Measurements from ENCODE around the gene TTBK1. TPM values are rescaled to one million over a fixed set of nuclear protein-coding genes. Genes with fewer than 3 reads are reported as not detected.

TTBK1 gene
- total RNA-seq, 2 donors from 2014 or later, result 0.48 to 1.0 TPM

DNA sequence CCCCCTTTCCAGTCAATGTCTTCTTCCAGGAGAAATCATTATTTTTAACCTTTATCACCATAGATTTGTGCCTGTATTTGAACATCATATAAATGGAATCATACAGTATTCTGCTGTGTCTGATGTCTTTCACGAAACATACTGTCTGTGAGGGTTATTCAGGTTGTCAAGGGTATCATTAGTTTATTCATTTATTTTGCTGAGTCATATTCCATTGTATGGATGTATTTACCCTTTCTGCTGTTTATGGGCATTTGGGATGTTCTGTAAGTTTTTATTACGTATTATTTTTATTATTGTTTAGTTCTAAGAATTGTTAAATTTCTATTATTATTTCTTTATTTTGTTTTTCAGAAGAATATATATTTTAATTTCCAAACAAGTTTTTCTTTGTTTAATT lies 36.0 kb upstream of the TTBK1 start:
- TF ChIP-seq, protein P1, sequence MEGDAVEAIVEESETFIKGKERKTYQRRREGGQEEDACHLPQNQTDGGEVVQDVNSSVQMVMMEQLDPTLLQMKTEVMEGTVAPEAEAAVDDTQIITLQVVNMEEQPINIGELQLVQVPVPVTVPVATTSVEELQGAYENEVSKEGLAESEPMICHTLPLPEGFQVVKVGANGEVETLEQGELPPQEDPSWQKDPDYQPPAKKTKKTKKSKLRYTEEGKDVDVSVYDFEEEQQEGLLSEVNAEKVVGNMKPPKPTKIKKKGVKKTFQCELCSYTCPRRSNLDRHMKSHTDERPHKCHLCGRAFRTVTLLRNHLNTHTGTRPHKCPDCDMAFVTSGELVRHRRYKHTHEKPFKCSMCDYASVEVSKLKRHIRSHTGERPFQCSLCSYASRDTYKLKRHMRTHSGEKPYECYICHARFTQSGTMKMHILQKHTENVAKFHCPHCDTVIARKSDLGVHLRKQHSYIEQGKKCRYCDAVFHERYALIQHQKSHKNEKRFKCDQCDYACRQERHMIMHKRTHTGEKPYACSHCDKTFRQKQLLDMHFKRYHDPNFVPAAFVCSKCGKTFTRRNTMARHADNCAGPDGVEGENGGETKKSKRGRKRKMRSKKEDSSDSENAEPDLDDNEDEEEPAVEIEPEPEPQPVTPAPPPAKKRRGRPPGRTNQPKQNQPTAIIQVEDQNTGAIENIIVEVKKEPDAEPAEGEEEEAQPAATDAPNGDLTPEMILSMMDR (IDR thresholded peaks at IDR 0.05), result no peak
- Histone ChIP-seq H3K9ac (ENCODE audit: low read depth in 2 of 2, low read length in 2 of 2) (no peak overlapping the region), H3K4me1 (no peaks in the 10 kb centered on the region), H3K4me3 (no peak overlapping the region), H3K9me3 (no peaks in the 10 kb centered on the region), H3K27me3 (no peaks in the 10 kb centered on the region), H3K36me3 (no peaks in the 10 kb centered on the region), H3K27ac (no peak overlapping the region)
- no peak for DNase-seq
- intact Hi-C loops (cut with DNase I), result no loop called here

DNA sequence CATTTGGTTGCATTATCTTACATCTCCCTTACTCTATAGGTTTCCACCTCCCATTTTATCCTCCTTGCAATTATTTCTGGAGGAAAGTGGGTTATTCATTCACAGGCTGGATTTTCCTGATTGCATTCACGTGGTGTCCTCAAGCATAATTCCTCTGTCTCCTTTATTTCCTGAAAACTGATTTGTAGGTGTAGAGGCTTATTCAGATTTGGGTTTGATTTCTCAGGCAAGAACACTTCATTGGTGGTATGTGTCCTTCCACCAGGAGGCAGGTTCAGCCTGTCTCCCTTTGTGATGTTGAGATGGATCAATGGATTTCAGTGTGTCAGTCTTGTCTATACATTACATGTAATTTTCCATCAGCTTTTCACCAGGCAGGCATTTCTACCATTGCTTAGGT lies 31.3 kb upstream of the TTBK1 start:
- Histone ChIP-seq H3K36me3 (no peaks in the 10 kb centered on the region), H3K27ac (no peak overlapping the region), H3K9me3 (no peaks in the 10 kb centered on the region), H3K4me1 (no peaks in the 10 kb centered on the region), H3K9ac (ENCODE audit: low read depth in 2 of 2, low read length in 2 of 2) (no peak overlapping the region), H3K27me3 (no peaks in the 10 kb centered on the region), H3K4me3 (no peak overlapping the region)
- intact Hi-C loops (cut with DNase I), result no loop called here
- TF ChIP-seq, protein P1 (IDR thresholded peaks at IDR 0.05), result no peak
- DNase-seq, result no peak

DNA sequence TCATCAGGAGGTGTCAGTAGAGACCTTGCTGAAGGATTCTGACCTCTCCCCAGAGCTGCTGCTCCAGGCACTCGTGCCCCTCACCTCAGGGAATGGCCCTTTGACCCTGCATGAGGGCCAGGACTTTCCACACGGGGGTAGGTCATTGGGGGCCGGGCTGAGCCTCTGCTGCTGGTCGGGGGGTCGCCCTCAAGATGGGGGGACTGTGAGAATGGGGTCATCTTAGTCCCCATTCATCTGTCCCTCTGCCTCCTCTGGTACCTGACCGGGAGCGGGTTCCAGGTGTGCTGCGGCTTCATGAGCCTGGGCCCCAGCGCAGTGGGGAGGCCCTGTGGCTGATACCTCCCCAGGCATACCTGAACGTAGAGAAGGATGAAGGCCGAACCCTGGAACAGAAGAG lies 29.9 kb upstream of the TTBK1 start:
- H3K4me3 ChIP-seq, result no peak overlapping the region
- H3K9ac ChIP-seq (ENCODE audit: low read depth in 2 of 2, low read length in 2 of 2), result no peak overlapping the region
- TF ChIP-seq, protein P1 (IDR thresholded peaks at IDR 0.05), result no peak
- intact Hi-C loops (cut with DNase I), result no loop called here
- H3K27me3 ChIP-seq, result no peaks in the 10 kb centered on the region
- no peak for DNase-seq
- H3K36me3 ChIP-seq, result no peaks in the 10 kb centered on the region
- no peaks in the 10 kb centered on the region for H3K4me1 ChIP-seq
- no peaks in the 10 kb centered on the region for H3K9me3 ChIP-seq
- no peak overlapping the region for H3K27ac ChIP-seq

DNA sequence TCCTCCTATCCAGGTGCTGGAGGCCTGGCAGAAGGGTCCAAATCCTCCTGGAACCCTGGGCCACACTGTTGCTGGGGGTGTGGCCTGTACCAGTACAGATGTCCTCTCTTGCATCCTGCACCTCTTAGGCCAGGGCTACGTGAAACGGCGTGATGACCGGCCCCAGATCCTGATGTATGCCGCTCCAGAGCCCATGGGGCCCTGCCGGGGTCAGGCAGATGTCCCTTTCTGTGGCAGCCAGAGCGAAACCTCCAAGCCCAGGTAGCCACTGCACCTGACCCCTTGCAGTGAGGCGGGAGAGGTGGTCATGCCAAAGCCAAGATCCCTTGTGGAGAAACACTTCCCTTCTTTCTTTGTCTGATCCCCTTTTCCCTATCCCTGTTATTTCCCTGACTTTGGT lies 28.2 kb upstream of the TTBK1 start:
- H3K4me3 ChIP-seq, result no peak overlapping the region
- no peak overlapping the region for H3K9ac ChIP-seq (ENCODE audit: low read depth in 2 of 2, low read length in 2 of 2)
- no peaks in the 10 kb centered on the region for H3K9me3 ChIP-seq
- DNase-seq, result no peak
- no peaks in the 10 kb centered on the region for H3K4me1 ChIP-seq
- H3K27ac ChIP-seq, result no peak overlapping the region
- TF ChIP-seq, protein P1 (IDR thresholded peaks at IDR 0.05), result no peak
- H3K27me3 ChIP-seq, result no peaks in the 10 kb centered on the region
- H3K36me3 ChIP-seq, result no peaks in the 10 kb centered on the region
- intact Hi-C loops (cut with DNase I), result no loop called here

DNA sequence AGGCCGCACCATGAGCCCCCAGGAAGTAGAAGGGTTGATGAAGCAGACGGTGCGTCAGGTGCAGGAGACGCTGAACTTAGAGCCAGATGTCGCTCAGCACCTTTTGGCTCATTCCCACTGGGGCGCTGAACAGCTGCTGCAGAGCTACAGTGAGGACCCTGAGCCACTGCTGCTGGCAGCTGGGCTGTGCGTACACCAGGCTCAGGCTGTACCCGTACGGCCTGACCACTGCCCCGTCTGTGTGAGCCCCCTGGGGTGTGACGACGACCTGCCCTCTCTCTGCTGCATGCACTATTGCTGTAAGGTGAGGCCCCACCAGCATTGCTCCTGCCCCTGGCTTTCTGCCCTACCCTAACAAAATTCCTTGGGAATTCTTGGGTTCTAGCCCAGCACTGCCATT lies 27.1 kb upstream of the TTBK1 start:
- no peak overlapping the region for H3K4me3 ChIP-seq
- no peak overlapping the region for H3K27ac ChIP-seq
- no peak for DNase-seq
- no peak overlapping the region for H3K9ac ChIP-seq (ENCODE audit: low read depth in 2 of 2, low read length in 2 of 2)
- H3K36me3 ChIP-seq, result no peaks in the 10 kb centered on the region
- TF ChIP-seq, protein P1 (IDR thresholded peaks at IDR 0.05), result no peak
- H3K9me3 ChIP-seq, result no peaks in the 10 kb centered on the region
- intact Hi-C loops (cut with DNase I), result no loop called here
- H3K4me1 ChIP-seq, result no peaks in the 10 kb centered on the region
- no peaks in the 10 kb centered on the region for H3K27me3 ChIP-seq

DNA sequence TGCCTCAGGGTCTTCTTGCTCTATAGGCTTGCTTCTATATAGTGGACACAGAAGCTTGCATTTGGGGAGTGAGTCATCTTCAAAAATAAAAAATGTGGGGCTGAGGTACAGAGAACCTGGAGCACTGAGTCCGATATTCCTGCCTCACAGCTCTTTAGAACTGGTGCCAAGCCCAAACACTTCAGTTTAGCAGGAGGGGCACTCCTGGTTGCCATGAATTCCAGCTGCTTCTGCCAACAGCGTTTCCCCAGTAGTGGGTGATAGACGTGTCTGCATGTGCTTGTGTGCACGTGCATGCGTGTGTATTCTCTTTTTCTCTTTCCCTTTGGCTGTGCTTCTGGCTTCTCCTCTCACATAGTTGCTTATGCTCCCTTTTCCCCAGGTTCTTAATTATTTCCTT lies 25.9 kb upstream of the TTBK1 start:
- TF ChIP-seq, protein P1 (IDR thresholded peaks at IDR 0.05), result no peak
- DNase-seq, result no peak
- H3K4me3 ChIP-seq, result no peak overlapping the region
- no peak overlapping the region for H3K9ac ChIP-seq (ENCODE audit: low read depth in 2 of 2, low read length in 2 of 2)
- no peaks in the 10 kb centered on the region for H3K36me3 ChIP-seq
- H3K9me3 ChIP-seq, result no peaks in the 10 kb centered on the region
- no peaks in the 10 kb centered on the region for H3K4me1 ChIP-seq
- H3K27ac ChIP-seq, result no peak overlapping the region
- intact Hi-C loops (cut with DNase I), result no loop called here
- H3K27me3 ChIP-seq, result no peaks in the 10 kb centered on the region

Data from colonic mucosa (tissue), 4 donors.